HG02642 (cell line): ENCODE data around the gene AUTS2.

Source experiments
- ATAC-seq: cut with Tn5 transposase; IDR thresholded peaks from one replicate; pipeline ENCODE4 v1.9.1; 2021; ENCODE audit warnings: mild to moderate bottlenecking; ENCODE audit not compliant: unreplicated experiment, poor library complexity

The AUTS2 gene

GRCh38 chr7:69708857-69709256 is 110.6 kb downstream of the AUTS2 start:
- ATAC-seq: no peak

GRCh38 chr7:69710768-69711438 is 112.6 kb downstream of the AUTS2 start:
- no peak for ATAC-seq

- no peak for ATAC-seq
These were observed 116.8 kb downstream of the AUTS2 start for GRCh38 chr7:69714886-69715576.

GRCh38 chr7:69717221-69717620 is 118.9 kb downstream of the AUTS2 start:
- ATAC-seq: no peak

GRCh38 chr7:69719717-69720116 is 121.4 kb downstream of the AUTS2 start:
- ATAC-seq: no peak

GRCh38 chr7:69722843-69723242 is 124.6 kb downstream of the AUTS2 start:
- ATAC-seq: no peak

GRCh38 chr7:69723663-69724062 is 125.4 kb downstream of the AUTS2 start:
- no peak for ATAC-seq

GRCh38 chr7:69728304-69728703 is 130.0 kb downstream of the AUTS2 start:
- ATAC-seq: no peak

GRCh38 chr7:69732203-69732602 is 133.9 kb downstream of the AUTS2 start:
- ATAC-seq: no peak

GRCh38 chr7:69735582-69735981 is 137.3 kb downstream of the AUTS2 start:
- ATAC-seq: no peak

- no peak for ATAC-seq
These were observed 138.0 kb downstream of the AUTS2 start for GRCh38 chr7:69736126-69736810.

- peak; percentile 71 for ATAC-seq
These were observed 140.2 kb downstream of the AUTS2 start for GRCh38 chr7:69738396-69738951.

GRCh38 chr7:69739190-69739589 is 140.9 kb downstream of the AUTS2 start:
- peak; percentile 69 for ATAC-seq

GRCh38 chr7:69739931-69740431 is 141.7 kb downstream of the AUTS2 start:
- ATAC-seq: peak; percentile 59

GRCh38 chr7:69742237-69742636 is 144.0 kb downstream of the AUTS2 start:
- no peak for ATAC-seq

- no peak for ATAC-seq
These were observed 145.2 kb downstream of the AUTS2 start for GRCh38 chr7:69743436-69743835.

GRCh38 chr7:69744026-69744425 is 145.8 kb downstream of the AUTS2 start:
- ATAC-seq: no peak

- ATAC-seq: no peak
These were observed 148.1 kb downstream of the AUTS2 start for GRCh38 chr7:69746383-69746782.

GRCh38 chr7:69747144-69747543 is 148.9 kb downstream of the AUTS2 start:
- ATAC-seq: no peak

GRCh38 chr7:69748530-69748929 is 150.3 kb downstream of the AUTS2 start:
- no peak for ATAC-seq
